Colonic mucosa (tissue), 4 donors: ENCODE measurements around the gene SEMA6B. TPM values are rescaled to one million over a fixed set of nuclear protein-coding genes. Genes with fewer than 3 reads are reported as not detected.

ENCODE experiments used
- DNase-seq: peaks from one replicate; pipeline ENCODE4 v3.0.0-alpha.2; 2020
- H3K27ac ChIP-seq: fragments of 200-600 bp; one replicate; pipeline ENCODE4 v1.8.0; 2021
- H3K27me3 ChIP-seq: fragments of 200-600 bp; one replicate; pipeline ENCODE4 v1.8.0; 2021
- H3K36me3 ChIP-seq: fragments of 200-600 bp; one replicate; pipeline ENCODE4 v1.8.0; 2021
- H3K4me1 ChIP-seq: fragments of 200-600 bp; one replicate; pipeline ENCODE4 v1.8.0; 2021; ENCODE audit warnings: mild to moderate bottlenecking
- H3K4me3 ChIP-seq: fragments of 200-600 bp; one replicate; pipeline ENCODE4 v1.8.0; 2021
- H3K9ac ChIP-seq, 2 donors: one replicate each; pipeline ENCODE4 v1.7.0; 2013; ENCODE audit warnings: control low read depth in 2 of 2, low read depth in 2 of 2, low read length in 2 of 2
- H3K9me3 ChIP-seq: fragments of 200-600 bp; one replicate; pipeline ENCODE4 v1.8.0; 2021
- intact Hi-C: fragments of 100-400 bp; cut with DNase I; formaldehyde crosslinking; loops from one replicate; pipeline ENCODE4 v1.14.1; 2022
- total RNA-seq, 2 donors: library from RNA; stranded (reverse); fragmentation: NEBNext Ultra II Directional in 1 of 2; extraction: Animal tissue kit (Norgen Biotek cat#: 25700) in 1 of 2; gene quantifications; one replicate each; pipeline ENCODE4 v1.2.1, GENCODE V29; 2021
- TF ChIP-seq, protein P1 (sequence below): fragments of 200-600 bp; IDR thresholded peaks from one replicate; pipeline ENCODE4 v1.8.0; 2022; ENCODE audit warnings: antibody characterized with exemption, mild to moderate bottlenecking
- donor health status: healthy.
- donor health status: DM: no; HTN: no; CAD: no.
- donor health status: DM: no; HTN: no; CAD: no.

The SEMA6B gene
- total RNA-seq, 2 donors from 2014 or later: 1.3 to 5.6 TPM

DNA sequence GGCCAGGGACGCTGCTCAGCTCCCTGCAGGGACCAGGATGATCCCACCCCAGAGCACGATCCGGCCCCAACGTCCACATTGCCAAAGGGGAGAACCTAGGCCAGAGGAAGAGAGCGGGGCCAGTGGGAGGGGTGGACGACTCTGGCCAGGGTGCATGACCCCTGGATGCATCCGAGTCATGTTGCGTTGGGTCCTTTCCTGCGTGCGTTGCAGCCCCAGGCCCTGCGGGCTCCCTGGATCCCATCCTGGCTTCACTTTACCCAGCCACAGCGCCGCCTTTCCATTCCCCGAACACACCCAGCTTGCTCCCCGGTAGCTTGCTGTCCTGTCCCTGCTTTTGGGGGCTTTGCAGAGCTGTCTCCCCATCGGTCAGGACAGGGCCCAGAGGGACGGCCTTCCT lies 51.7 kb downstream of the SEMA6B start:
- intact Hi-C loops: no loop called here
- no peaks in the 10 kb centered on the region for H3K36me3 ChIP-seq

DNA sequence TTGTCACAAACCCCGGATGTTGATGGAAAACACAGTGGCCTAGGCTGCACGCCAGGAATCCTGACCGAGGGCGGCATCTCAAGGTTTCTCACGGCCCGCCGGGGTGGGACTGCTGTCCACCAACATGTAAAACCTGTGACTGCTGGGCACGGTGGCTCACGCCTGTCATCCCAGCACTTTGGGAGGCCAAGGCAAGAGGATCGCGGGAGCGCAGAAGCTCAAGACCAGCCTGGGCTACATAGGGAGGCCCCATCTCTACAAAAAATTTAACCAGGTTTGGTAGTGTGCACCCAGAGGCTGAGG lies 52.4 kb downstream of the SEMA6B start:
- Histone ChIP-seq H3K4me3 (no peak overlapping the region), H3K27me3 (no peaks in the 10 kb centered on the region), H3K36me3 (no peaks in the 10 kb centered on the region), H3K4me1 (no peaks in the 10 kb centered on the region), H3K27ac (no peak overlapping the region), H3K9me3 (no peaks in the 10 kb centered on the region), H3K9ac (no peak overlapping the region)
- intact Hi-C loops: no loop called here
- DNase-seq: no peak
- TF ChIP-seq, protein P1, sequence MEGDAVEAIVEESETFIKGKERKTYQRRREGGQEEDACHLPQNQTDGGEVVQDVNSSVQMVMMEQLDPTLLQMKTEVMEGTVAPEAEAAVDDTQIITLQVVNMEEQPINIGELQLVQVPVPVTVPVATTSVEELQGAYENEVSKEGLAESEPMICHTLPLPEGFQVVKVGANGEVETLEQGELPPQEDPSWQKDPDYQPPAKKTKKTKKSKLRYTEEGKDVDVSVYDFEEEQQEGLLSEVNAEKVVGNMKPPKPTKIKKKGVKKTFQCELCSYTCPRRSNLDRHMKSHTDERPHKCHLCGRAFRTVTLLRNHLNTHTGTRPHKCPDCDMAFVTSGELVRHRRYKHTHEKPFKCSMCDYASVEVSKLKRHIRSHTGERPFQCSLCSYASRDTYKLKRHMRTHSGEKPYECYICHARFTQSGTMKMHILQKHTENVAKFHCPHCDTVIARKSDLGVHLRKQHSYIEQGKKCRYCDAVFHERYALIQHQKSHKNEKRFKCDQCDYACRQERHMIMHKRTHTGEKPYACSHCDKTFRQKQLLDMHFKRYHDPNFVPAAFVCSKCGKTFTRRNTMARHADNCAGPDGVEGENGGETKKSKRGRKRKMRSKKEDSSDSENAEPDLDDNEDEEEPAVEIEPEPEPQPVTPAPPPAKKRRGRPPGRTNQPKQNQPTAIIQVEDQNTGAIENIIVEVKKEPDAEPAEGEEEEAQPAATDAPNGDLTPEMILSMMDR: no peak

More for the DNA sequence above, 51.7 kb downstream of the SEMA6B start:
- H3K4me1 ChIP-seq: no peaks in the 10 kb centered on the region
- TF ChIP-seq, protein P1: no peak
- no peak overlapping the region for H3K4me3 ChIP-seq
- no peak overlapping the region for H3K9ac ChIP-seq
- no peaks in the 10 kb centered on the region for H3K9me3 ChIP-seq
- H3K27me3 ChIP-seq: no peaks in the 10 kb centered on the region
- H3K27ac ChIP-seq: no peak overlapping the region
- no peak for DNase-seq

DNA sequence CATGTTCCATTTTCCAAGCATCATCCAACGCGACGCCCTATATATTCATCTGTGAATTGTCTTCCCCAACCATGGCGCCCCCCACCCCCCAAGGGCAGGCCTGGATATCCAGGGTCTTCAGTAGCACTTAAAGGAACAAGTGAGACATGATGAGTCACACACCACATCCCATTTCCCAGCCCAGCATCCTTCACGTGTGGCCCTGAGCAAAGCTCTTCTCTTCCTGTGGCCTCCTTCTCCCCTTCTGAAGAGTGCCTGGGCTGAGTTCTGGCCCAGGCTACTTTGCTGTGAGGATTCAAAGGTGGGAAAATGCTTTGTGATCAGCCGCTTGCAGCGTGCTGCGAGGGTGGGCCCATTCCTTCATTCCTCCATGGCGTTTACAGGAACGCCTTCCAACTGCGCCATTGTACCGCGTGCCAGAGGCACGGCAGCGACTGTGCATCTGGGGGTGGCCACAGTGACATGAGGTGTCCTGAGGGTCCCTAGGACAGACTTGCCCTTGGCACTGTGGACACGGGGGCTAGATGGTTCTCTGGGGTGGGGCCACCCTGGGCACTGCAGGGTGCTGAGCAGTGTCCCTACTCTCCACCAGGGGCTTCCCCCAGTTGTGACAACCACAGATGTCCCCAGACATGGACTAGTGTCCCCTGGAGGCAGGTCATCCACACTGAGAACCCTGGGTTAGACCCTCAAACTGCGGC lies 52.9 kb downstream of the SEMA6B start:
- Histone ChIP-seq H3K9me3 (no peaks in the 10 kb centered on the region), H3K27me3 (no peaks in the 10 kb centered on the region), H3K4me3 (no peak overlapping the region), H3K9ac (no peak overlapping the region), H3K36me3 (no peaks in the 10 kb centered on the region), H3K4me1 (no peaks in the 10 kb centered on the region), H3K27ac (no peak overlapping the region)
- no peak for DNase-seq
- intact Hi-C loops: no loop called here
- TF ChIP-seq, protein P1: no peak

DNA sequence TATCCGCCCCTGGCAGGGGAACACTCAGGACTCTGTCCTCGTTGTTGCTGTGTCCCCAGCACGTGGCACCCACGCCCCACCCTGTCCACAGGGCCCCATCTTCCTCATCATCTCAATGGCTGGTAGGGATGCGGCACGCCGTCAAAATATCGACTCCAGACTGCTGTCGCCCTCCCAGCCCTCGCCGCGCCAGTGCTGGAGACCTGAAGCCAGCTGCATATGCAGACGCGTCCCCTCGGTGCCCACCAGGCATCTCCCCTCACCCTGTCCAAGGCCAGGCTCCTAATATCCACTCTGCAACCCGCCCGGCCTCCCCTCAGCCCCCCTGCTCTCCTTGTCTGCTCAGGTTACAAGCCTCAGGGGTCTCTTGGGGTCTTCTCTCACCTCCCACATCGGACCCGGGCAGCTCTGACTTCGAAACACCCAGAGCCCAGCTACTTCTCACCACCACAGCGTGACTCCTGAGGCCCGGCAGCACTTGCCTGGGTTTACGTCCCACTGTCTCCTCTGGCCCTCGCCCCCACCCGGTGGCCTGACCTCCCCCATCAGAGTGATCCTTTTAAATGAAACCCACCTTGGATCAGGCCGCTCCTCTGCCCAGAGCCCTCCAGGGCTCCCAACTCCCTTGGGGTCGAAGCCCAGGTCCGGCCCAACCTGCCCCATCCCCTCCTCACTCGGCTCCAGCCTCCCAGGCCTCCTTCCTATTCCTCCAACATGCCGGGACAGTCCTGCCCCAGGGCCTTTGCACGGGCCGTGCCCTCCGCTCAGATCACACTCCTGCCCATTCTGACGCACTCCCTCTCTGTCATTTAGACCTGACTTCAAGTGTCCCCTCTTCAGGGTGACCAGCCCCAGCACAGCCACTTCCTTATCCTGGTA lies 53.7 kb downstream of the SEMA6B start:
- no peak overlapping the region for H3K4me3 ChIP-seq
- no peaks in the 10 kb centered on the region for H3K36me3 ChIP-seq
- H3K27me3 ChIP-seq: no peaks in the 10 kb centered on the region
- TF ChIP-seq, protein P1: no peak
- intact Hi-C loops: no loop called here
- H3K9me3 ChIP-seq: no peaks in the 10 kb centered on the region
- DNase-seq: no peak
- no peaks in the 10 kb centered on the region for H3K4me1 ChIP-seq
- H3K27ac ChIP-seq: no peak overlapping the region
- no peak overlapping the region for H3K9ac ChIP-seq

DNA sequence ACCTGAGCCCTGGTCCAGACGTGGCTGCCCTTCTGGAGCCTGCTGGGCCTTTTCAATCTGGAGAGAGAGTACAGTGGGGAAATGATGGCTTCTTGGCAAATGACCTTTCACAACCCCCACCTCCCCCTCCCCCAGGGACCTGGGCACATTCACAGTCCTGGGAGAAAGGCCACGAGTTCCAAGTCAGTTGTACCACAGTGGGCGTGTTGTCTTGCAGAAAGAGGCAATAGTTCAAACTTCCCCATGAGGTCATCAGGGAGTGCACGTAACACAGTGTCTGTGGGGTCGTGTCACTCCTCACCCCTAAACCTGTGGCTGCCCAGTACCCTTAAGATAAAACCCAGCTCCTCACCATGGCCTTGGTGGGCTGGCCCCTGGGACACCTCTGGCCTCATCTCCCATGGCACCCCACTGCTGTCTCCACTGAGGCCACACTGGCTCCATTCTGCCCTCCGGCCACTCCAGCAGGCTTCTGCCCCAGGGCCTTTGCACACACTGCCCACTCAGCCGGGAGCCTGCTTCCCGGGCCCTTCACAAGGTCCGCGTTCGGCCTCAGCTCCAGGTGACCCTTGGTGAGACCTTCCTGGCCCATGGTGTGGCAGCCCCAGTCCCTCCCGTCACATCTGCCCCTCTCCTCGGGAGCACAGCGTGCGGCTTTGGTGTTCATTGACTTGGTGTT lies 54.5 kb downstream of the SEMA6B start:
- intact Hi-C loops: no loop called here
- Histone ChIP-seq H3K36me3 (no peaks in the 10 kb centered on the region), H3K9me3 (no peaks in the 10 kb centered on the region), H3K27me3 (no peaks in the 10 kb centered on the region), H3K4me1 (no peaks in the 10 kb centered on the region), H3K27ac (no peak overlapping the region), H3K4me3 (no peak overlapping the region), H3K9ac (no peak overlapping the region)
- no peak for DNase-seq
- TF ChIP-seq, protein P1: no peak
